Stimulated activated CD4-positive, alpha-beta T cell treated with anti-CD3 and anti-CD28 coated beads, Interleukin-4, amount 100 ng/mL, for 24 hours (primary cell): ENCODE measurements around the gene SYPL1.
"Not testable (repeated sequence)": the region's sequence is repeated elsewhere in the genome, so short reads cannot be mapped to it uniquely, and the experiment has no call there.

Source experiments
- DNase-seq: peaks from one replicate; pipeline ENCODE4 v3.0.0-alpha.2; 2020

The SYPL1 gene

DNA sequence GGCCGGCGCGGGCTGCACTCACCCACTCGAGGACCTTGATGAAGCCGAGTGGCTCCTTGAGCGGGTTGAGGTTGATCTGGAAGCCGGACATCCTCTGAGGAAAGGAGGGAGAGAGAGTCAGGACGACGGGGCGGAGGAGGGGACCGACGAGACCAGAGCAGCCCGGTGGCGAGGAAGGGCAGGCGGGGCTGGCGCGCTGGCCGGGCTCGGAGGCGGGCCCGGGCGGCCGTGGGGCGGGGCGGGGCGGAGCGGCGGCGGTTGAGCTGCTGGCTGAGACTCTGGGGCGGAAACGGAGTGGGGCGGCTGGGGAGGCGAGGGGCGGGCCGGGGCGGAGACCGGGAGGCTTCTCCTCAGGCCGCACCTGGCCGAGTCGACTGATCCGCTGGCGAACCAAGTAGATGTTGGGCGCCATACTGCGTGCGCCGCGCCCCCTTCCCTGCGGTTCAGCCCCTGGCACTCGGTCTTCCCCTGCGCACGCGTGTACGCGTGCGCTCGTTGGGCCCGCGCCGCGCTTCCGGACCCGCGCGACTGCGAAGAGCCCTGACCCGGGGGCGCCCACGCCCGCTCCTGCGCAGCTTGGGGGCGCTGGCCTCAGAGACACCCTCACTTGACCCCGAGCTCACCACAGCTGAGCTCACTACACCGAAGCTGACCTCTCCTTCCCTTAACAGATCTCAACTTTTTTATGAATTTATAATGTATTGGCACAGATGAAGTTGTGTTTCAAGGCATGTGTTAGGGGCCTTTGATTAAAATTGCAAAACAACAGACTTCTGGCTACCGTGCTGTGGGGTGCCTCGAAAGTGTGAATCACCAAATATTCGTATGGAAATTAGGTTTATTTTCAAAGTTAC lies at the start of gene SYPL1:
SYPL1 (minus strand) TSS at position 195 of the 854 bp plus-strand sequence; CDS start at position 91, 104 bp downstream.
- DNase-seq, result peak; percentile 90

DNA sequence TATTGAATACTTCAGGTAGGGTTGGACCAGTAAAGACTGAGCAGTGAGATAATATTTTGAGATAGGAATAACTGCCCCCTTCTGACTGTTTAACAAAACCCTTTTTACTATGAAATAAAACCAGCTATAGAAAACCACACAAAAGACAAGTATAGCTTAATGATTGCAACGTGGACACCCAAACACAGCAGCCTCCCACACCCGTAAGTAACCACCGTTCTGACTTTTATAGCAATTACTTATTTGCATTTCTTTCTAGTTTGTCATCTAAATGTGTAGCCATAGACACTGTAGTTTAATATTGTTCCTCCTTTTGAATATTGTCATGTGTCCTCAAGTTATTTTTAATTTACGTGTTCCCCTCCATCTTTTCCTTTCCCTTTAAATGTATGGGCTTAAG lies 42.9 kb upstream of the SYPL1 start:
- no peak for DNase-seq

DNA sequence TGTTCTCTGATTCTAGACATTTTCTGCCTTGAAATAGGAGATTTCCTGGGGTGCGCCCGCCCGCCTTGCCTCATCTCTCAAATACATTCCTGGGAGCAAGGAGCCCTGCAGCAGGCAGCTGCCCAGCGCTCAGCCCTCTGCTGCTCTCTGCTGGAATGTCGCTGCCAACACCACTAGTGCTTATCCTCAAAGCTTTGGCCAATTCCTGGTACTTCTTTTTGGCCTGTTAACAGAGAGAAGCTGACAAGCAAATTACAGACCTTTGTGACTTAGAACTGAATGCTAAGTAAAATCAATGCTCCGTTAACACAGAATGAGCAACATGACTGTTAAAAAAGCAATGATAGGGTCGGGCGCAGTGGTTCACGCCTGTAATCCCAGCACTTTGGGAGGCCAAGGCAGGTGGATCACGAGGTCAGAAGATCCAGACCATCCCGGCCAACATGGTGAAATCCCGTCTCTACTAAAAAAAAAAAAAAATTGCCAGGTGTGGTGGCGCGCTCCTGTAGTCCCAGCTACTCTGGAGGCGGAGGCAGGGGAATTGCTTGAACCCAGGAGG lies 41.9 kb upstream of the SYPL1 start:
- peak; percentile 77 for DNase-seq

DNA sequence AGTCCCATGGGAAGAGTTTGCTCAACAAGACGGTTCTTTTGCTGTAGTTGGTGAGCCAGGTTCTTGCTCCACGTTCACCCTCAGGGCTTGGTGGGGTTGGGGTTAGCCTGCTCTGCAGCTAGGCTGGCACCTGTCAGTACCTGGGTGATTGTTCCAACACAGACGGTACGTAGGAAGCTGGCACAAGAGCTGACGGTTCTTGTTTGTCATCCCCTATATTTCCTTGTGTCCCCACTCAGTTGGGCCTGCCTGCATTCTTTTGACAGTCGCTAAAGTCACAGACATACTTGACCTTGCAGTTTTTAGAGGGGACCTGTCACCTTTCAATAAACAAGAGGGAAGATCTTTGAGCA lies 40.2 kb upstream of the SYPL1 start:
- DNase-seq, result no peak

DNA sequence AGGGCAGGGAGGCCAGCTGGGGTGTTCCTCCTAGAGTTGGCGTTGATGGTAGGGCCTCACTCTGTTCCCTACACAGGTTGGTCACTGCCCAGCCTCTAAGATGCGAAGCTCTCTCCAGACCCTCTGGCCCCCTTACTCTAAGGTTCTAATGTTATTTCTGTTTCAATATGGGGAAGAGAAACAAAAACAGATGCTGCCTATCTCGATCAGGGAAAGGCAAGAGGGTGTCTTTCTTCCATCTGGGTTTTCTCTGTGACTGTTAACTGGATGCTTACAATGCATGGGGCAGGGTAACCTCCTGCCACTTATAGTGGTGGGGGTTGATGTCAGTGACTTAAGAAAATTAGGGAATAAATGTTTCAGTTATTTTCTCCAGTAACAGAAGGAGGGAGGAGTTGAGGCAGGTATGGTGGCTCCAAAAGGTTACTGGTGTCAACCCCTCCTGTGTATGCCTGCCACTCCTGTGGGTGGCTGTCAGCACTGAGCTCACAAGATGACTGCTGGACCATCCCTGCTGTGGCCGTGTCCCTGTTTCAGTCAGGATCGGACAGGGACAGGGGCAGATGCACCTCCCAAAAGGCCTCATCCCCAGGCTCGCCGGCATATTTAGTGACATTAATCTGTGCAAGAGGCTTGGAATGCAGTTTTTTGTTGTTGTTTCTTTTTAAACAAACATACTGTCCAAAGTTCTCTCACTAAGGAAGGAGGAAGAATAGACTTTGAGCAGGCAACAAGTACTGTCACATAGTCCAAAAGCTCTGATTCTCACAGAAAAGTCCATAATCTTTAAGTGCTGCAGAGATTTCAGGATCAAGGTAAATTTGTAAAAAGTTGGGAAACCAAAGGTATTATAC lies 39.6 kb upstream of the SYPL1 start:
- DNase-seq, result no peak

DNA sequence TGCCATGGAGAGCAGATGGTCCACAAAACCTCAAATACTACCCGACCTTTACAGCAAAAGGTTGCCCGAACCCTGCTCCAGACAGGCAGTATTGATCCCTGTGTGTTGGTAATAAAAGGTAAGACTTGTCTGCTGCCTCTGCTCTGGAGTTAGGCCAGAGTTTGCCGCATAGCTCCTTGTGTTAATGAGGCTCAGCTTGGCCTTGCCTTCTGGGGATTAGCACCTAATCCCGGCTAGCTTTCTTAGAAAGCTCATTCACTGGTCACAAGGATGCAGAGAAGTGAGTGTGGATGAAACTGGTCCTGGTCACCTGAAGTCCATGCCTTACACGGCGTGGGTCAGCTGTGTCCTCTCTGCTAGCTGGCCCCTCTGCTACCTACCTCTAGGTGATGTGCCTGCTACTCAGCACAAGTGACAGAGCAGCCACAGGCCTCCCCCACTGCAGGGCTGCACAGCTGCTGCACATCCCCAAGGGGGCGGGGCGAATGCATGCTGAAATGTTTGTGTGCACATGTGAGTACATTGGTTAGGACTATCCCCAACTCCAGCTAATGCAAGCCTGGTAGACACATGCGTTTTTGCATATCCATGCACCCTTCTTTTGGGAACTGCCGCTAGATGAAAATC lies 31.7 kb upstream of the SYPL1 start:
- no peak for DNase-seq

DNA sequence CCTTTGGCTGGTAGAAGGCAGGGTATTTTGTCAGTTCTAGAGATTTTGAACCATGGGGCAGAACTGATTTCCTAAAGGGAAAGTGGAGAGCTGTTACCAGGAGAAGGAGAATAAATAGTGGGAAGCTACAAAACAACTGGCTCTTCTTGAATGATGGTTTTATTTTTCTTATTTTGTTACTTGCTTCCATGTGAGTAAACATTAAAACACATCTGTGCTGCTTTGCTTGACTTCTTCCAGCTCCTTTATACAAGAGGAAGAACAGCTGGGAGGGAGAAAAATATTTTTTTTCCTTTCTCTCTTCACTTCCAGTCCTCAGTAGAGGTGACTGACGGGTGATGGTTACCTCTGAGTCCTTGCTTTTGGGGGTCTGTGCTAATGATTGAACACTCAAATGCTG lies 30.0 kb upstream of the SYPL1 start:
- DNase-seq, result no peak

DNA sequence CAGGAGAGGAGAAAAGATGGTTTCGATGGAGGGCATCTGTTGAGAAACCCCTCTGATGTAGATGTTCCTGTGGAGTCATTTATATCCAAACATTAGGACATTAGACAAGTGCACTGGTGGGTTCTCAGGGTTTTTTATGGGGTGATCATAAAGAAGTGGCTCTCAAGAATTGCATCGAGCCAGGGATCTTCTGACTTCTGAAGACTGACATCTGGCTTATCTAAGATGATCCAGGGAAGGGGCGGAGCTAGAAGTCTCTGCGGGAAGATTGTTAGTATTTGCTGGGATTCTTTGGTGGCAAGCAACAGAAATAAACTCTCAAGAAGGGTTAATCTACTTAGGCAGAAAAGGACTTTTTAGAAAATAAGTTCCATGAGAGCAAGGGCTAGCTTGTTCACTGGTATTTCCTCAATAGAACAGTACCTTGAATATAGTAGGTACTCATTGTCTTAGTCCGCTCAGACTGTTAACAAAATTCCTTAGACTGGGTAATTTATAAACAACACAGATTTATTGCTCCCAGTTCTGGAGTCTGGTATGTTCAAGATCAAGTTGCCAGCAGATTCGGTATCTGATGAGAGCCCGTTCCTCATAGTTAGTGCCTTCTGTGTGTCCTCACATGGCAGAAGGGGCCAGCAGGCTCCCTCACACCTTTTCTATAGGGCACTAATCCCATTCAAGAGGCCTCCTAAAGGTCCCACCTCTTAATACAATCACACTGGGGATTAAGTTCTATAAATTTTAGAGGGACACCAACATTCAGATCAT lies 28.5 kb upstream of the SYPL1 start:
- no peak for DNase-seq

DNA sequence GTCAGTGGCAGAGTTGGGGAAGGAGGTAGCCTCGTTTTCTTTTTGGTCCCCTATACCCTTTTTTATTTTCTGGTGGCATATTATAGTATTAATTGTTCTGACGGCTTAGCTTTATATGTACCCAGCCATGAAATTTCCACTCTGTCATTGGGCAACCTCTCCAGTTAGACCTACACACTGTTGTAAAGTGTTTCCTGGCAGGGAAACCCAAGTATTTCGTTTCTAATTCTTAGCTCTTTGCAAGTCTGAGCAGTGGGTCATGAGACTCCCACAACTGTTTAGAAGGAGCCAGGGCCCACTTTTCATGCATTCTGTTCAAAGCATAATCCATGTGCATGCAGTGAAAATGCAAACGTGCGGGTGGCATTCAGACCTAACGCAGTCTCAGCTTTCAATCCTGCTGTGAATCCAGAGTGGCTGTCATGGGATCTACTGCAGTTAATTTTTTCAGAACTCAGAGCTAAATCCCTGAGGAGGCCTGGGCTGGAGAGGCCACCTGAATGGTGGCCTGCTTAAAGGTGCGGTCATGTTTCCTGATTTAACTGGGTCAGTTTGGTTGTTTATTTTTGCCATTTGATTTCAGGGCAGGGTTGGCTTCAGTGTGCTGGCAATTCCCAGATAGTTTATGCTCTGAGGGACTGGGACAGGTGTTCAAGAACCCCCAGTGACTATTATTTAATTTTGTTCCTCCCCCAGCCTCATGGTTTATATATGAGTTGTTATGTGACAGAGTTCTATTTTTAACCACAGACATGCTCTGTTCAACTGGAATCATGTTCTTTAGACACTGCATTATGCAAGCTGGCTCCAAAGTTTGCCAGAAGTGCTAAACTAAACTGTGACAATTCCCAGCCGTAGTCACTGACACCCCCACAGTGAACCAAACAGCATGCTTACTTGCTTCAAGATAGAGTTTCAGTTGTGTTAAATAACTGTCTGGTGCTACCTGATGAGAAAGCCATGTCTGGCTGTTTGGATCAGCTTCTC lies 27.4 kb upstream of the SYPL1 start:
- no peak for DNase-seq

DNA sequence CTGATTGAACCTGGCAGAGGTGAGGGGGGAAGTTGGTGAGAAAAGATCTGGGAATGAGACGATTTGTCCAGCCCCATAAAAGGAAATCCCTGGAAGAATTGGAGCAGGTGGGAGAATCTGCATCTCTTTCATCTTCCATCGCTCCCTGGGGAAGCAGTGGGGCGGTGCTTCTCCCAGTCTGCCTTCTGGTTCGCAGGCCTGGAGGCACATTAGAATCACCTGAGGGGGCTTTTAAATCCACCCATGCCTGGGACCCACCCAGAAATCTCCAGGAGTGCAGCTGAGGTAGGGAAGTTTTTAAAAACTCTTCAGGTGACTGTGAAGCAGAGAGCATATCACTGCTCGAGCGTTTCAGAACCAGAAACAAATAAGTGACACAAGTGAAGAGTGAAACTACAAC lies 26.7 kb upstream of the SYPL1 start:
- DNase-seq, result no peak

DNA sequence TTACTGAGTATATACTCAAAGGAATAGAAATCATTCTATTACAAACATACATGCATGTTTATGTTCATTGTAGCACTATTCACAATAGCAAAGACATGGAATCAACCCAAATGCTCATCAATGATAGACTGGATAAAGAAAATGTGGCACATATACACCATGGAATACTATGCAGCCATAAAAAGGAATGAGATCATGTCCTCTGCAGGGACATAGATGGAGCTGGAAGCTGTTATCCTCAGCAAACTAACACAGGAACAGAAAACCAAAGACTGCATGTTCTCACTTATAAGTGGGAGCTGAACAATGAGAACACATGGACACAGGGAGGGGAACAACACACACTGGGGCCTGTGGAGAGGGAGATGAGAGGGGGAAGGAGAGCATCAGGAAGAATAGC lies 26.1 kb upstream of the SYPL1 start:
- DNase-seq, result not testable (repeated sequence)

DNA sequence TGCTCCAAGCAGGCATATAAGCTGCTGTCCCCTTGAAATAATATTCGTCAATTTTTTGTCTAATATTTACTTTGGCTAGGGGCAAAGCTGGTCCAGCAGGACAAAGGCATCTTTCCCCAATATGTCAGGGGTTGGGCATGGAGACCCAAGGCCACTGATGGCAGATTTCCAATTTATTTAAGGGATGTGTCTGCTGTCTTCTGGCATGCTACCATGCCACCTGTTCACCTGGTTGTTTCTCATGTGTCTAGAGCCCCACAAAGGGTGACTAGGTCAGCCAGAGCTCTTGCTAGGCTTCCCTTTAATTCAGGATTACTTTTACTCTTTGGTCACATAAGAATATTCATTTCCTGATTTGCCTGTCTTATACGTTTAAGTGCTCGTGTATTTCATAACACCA lies 22.1 kb upstream of the SYPL1 start:
- no peak for DNase-seq

DNA sequence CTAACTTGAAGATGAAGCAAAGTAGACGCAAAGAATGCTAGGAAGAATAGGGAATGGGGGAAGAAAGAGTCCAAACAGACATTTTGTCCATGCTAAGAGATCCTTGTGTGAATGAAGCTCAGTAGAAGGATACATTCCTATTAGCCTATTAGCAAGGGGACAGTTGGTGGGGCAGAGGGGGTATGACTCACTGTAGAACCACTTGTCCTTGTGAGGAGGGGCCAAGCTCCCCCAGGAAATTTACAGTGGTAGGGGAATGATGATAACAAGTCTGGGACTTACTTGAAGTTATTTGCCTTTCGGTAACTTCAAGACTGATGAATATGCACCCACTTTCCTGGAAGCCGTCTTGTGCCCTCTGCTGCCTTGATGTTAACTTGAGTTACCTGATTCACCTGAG lies 17.2 kb upstream of the SYPL1 start:
- DNase-seq, result no peak

DNA sequence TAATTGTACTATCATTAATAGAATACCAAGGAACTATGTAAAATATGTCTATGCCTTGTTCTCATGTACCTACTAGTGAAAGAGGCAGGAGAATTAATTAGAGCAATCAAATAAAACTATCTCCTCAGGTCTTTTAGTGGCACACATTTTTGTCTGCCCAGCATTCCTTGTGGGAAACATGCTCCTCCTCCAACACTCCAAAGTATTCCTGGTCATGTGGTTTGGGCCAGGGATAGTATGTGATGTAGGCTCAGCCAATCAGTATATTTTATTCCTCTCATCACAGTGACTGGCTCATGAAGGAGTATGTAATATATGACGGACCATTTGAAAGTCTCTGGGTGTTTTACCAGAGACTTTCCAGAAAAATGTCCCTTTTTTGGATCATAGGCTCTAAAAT lies 16.7 kb upstream of the SYPL1 start:
- no peak for DNase-seq

DNA sequence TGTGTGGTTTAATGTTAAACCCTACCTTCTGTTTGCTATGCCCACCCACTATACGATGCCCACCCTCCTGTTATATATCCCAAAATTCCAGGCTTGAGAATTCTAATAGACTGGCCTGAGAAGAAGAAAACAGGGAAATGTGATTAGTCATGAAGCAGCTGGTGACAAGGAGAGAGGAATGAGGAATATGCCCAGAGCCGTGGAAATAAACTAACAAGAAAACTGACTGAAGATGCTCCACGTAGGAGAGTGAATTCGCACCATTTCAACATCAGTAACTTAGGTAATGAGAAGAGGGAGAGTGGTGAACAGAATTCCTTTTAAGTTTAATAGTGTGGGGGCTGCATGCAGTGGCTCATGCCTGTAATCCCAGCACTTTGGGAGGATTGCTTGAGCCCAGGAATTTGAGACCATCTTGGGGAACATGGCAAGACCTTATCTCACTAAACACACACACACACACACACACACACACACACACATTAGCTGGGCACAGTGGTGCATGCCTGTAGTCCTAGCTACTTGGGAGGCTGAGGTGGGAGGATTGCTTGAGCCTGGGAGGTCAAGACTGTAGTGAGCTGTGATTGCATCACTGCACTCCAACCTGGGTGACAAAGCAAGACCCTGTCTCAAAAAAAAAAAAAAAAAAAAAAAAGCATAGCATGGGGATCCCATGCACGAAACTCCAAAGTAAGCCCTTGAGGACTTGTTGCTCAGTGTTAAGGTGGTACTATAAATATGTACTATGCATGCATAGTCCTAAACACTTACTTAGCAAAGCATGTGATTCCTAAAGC lies 16.1 kb upstream of the SYPL1 start:
- no peak for DNase-seq

DNA sequence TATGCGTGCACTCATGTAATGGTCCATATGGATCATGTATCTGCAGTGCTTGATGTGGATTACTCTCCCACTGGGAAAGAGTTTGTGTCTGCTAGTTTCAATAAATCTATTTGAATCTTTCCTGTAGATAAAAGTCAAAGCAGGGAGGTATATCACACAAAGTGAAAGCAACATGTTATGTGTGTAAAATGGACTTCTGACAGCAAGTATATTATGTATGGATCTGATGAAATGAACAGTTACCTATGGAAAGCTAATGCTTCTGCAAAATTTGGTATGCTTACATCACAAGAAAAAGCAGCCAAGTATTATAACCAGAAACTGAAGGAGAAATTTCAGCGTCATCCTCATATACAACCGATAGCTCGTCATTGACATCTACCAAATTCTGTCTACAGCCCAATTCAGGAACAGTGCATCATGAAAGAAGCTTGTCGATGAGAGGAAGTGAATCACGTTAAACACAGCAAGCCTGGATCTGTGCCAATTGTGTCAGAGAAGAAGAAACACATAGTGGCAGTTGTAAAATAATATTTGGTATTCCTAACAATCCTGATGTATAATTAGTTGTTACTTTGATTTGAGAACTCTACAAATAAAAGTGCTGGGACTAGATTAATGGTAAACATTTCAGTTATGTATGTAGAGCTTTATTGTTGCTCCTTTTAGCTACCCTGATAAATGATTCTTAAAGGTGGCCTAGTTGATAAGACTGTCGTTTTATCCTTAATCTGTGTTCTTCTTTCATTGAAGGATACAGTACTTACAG lies 14.2 kb upstream of the SYPL1 start:
- DNase-seq, result peak; percentile 52

DNA sequence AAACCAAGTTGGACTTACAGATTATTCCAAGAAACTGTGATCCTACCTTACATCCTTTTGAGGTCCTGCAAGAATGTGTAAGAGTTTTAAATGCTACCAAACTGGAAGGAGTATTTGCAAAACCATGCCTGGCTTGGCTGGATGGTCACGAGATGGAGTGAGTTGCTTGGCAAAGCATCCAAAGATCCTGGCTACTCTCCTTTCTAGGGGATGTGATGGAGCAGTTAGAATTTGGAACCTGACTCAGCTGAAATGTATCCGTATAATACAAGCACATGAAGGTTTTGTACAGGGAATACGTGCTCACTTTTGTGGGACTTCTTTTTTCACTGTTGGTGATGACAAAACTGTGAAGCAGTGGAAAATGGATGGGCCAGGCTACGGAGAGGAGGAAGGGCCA lies 13.3 kb upstream of the SYPL1 start:
- DNase-seq, result no peak

DNA sequence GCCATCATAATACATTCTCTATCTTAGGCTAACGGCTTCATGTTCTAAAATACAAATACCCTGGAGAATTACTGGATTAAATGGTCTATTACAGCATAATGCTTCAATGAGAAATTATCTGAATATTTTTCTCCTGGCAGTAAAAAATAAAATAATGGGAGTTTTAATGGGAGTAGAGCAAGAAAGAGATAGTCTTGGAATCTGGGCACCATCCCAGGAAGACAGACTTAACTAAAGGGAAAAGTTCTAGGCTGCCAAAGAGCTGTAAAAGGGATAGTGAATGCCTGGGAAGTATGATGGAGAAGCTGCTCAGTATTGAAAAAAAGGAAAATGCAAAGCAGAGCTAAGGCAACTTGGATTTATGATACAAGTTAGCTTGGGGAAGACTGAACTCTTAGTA lies 12.1 kb upstream of the SYPL1 start:
- DNase-seq, result no peak

DNA sequence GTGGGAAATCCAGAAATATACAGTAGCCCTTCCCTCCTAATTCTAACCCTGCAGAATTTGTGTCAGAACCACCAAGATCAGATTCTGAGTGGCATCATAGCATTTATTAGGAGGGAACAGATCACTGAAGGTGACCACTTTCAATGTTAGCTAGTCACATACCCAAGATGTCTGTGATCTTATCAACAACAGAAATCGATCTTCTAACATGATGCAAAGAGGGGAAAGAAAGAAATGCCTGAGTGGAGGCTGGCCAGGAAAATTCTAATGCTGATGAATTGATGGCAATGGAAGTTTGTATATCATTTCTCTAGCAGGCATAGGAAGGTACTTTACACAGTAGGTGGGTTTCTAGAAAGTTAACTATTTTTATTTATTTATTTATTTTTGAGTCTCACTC lies 10.6 kb upstream of the SYPL1 start:
- no peak for DNase-seq
